GM04503 (cell line): Measurements from ENCODE around the gene POLD3.
A peak's percentile ranks its signal among the peaks of the same experiment; 100 is the strongest.
"Not testable (repeated sequence)": the region's sequence is repeated elsewhere in the genome, so short reads cannot be mapped to it uniquely, and the experiment has no call there.

Source experiments
- DNase-seq: peaks from one replicate; pipeline ENCODE4 v3.0.0-alpha.2; 2012; ENCODE audit warnings: low read depth

The POLD3 gene

DNA sequence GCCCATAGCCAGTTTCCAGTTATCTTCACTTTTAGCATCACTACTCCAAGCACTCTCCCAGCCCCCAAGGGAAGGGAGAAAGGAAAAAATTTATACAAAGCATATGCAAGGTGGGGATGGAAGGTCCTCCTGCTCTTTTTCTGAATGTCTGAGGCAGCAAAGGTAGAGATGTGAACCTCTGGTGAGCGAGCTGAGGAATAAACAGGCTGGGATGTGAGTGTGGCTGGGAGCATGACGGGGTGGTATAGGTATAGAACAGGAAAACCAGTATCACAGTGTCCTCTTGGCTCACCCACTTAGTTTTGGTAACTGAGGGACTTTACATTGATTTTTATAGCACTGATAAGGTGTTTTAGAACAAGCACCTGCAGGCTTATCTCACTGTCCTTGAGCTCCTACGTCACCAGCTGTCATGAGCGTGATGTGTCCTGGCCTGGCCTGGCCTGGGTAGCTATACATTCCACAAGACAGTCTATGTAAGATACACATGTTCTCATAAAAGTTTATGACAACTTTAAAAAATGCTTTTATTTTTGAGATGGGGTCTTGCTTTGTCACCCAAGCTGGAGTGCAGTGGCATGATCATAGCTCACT lies 10.3 kb upstream of the POLD3 start:
- DNase-seq, result no peak

DNA sequence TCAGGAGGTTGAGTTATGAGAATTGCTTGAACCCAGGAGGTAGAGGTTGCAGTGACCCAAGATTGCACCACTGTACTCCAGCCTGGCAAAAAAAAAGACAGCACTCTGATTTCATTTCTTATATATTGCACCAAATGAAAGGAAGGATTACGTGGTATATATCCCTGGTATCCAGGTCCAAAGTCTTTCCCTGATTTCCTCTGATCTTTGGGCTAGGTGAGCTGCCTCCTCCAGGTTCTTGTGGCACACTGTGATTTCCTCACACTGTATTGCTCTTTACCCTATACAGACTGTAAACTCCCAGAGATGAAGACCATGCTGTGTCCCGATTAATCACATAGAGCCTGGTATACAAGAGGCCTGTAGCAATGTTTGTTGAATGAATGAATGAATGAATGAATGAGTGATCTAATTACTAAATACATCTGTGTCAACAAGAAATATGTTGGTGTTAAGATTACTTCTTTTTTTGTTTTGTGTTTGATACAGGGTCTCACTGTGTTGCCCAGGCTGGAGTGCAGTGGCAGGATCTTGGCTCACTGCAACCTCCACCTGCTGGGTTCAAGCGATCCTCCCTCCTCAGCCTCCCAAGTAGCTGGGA lies 9.3 kb upstream of the POLD3 start:
- no peak for DNase-seq

DNA sequence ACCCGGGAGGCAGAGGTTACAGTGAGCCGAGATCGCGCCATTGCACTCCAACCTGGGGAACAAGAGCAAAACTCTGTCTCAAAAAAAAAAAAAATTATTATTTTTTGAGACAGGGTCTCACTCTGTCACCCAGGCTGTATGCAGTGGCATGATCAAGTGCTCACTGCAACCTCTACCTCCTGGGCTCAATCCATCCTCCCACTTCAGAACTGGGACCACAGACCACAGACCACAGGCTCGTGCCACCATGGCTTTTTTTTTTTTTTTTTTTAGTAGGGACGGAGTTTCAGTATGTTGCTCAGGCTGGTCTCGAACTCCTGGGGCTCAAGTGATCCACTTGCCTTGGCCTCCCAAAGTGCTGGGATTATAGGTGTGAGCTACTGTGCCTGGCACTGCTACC lies 1.9 kb upstream of the POLD3 start:
- not testable (repeated sequence) for DNase-seq

DNA sequence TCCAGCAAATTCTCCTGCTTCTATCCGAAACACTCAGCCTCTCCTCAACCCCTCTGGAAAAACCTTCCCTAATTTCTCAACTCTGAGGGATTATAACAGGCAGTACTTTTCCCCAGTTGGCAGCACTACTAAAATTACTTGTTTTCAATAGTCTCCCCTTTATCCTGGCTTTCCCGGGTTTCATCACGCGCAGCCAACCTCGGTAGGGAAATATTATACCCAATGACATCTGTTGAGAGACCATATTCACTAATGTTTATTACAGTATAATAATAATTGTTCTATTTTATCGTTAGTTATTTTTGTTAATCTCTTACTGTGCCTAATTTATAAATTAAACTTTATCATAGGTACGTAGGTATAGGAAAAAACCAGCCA lies 330 bp upstream of the POLD3 start:
- DNase-seq, result no peak

DNA sequence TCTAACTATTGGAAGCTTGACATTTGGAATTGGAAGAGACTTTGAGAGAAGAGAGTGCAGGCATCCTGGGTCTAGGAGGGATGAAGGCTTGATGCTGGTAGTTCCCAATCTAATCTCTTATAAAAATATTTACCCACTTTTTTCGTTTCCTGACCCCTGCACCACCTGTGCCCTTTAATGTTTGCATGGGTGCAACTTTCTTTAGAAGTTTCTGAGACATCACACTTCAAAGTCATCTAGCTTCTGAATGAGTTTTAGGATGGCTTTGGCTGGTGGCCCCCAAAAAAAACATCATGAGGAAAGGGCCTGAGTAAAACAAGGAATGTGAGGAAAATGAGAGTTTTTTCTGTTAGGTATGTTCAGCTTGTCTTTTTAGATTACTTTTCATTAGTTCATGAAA lies 1.1 kb downstream of the POLD3 start:
- DNase-seq, result no peak

DNA sequence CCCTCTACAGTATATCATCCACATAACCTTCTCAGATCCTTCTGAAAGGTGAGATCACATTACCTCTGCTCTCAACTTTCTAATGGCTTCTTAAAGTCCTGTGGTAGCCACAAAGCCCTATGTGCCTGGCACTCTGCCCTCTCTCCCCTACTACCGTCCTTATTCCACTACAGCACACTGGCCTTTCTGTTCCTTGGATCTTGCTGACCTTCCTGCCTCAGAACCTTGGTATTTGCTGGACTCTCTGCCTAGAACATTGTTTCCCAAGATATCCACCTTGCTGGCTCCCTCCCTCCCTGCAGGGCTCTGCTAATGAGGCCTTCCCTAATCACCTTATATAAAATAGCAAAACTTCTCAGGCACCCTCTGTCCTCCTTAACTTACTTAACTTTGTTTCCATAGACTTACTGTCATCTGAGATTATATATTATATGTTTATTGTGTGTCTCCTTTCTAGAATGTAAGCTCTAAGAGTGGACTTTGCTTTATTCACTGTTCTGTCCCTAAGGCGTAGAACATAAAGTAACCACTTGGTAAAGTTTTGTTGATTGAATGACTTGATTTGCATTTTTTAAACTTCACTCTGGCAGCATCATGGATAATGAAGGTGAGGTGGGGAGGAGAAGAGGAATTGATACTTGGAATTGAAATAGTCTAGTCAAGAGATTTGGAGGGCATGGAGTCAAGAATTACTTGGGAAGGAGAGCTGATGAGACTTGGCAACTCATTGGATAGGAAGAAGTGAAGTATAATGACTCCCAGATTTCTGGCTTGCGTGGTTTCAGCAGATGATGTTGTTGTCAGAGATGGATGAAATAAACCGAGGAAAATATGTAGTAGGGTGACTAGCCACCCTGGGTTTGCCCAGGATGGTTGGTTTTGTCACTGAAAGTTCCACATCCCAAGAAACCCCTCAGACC lies 10.5 kb downstream of the POLD3 start:
- DNase-seq, result no peak

DNA sequence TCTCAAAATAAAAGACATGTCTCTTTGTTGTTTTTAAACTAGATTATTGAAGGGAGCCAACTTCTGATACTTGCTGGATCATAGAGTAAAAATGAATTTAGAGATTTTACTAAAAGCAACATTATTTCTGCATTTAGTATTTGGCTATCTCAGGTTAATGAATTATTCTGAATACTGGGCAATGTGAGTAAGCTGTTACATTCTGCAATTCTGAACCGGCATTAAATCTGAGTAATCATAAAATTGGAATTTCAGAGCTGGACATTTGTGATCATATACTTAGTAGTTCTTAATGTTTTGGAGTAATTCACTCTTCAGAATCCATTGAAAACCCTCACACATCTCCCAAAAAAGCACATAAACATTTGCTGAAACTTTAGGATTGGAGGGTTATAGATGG lies 11.5 kb downstream of the POLD3 start:
- no peak for DNase-seq

DNA sequence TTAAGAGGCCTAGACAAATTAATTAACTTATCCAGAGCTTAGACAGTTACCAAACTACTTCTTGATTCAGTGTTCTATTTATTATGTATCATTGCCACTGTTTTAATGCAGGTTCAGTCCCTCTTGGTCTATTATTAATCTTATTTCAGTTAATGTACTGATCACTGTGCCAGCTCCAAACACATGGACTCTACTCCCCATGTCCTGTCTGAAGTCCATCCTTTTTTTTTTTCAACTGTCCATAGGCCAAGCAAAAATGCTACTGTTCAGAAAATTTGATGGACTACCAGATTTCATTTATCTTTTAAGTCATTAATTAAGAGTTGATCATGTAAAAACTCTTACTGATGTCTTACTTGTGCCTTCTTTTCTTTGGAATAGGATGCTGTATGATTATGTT lies 11.9 kb downstream of the POLD3 start:
- no peak for DNase-seq

DNA sequence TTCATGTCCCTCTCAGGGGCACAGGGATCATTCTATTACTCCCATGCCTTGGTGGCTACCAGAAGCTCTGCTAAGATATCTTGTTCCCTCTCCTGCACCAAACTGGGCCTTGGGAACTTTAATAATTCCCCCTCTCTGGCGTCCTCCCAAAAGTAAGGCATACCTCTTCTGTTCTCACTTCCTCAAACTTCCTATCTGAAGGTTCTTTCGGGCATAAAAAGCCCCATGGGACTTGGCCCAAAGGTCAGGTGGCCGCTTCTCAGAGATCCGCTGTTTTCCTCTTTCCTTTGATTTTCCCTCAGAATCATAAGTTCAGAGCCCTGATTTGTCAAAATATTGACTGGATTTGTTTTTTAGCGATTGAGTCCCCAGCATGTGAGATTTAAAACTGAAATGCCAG lies 13.0 kb downstream of the POLD3 start:
- DNase-seq, result no peak

DNA sequence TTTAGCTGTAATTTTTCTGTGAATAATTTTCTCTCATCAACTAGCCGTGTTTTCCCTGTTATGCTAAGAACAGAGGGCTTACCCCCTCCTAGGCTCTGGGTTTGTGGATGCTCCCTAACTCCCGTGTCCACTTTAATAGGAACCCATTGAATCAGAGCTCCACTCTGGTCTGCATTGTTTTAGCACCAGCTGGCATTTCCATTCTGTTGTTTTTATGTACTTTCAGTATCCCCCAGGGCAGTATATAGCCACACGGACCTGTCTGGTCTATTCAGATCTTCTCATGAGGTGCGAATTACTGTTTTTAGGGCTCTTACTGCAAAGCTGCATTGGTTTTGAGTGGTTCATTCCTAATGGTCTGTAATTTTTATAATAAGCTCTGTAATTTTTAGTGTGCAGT lies 16.0 kb downstream of the POLD3 start:
- no peak for DNase-seq

DNA sequence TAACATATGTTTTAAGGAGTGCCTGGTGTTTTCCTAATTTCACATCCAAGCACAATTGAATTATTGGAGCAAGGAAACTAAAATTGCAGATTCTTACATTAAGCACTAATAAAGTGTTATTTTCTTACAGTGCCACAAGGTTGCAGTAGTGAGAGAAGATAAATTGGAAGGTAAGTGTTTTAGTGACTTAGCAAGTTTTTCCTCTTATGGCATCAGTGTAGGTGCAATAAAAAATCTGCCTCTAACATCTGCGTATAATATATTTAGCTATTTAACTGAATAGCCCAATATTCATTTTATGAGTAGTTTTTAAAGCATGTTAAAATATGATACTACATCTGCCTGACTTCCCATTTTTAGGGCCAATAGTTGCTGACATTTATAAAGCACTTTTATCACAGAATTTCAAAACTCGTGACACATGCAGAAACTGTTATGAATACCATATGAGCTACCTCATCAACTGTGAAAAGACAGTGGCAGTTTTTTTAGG lies 19.0 kb downstream of the POLD3 start:
- DNase-seq, result peak; percentile 76

DNA sequence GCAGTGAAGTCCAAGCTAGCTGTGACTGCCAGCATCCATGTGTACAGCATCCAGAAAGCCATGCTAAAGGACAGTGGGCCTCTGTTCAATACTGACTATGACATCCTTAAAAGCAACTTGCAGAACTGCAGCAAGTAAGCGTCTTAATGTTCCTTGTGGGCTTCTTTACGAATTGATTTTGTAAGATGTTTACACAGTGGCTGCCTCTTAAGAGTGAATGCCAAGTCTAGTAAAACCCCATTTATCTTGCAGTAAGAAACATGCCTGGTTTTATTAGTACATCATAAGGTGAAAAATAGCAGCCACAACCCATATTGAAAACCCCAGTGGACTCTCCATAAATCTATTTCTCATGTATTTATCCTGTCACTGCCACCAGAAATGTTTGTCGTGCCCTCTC lies 20.5 kb downstream of the POLD3 start:
- DNase-seq, result no peak

DNA sequence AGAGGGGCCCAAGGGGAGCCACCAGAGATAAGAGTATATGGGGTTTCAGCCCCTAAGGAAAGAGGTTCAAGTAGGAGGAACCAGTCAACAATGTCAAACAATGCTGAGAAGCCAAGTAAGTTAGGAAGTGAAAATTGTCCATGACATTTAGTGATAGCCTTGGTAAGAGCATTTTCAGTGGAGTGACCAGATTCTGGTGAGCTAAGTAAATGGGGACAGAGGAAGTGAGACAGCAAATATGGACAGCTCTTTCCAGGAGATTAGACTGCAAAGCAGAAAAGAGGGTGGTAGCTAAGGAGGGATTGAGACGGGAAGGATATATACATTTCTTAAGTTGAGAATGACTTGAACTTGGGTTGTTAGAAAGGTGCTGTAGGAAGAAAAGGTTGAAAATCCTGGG lies 22.9 kb downstream of the POLD3 start:
- no peak for DNase-seq

DNA sequence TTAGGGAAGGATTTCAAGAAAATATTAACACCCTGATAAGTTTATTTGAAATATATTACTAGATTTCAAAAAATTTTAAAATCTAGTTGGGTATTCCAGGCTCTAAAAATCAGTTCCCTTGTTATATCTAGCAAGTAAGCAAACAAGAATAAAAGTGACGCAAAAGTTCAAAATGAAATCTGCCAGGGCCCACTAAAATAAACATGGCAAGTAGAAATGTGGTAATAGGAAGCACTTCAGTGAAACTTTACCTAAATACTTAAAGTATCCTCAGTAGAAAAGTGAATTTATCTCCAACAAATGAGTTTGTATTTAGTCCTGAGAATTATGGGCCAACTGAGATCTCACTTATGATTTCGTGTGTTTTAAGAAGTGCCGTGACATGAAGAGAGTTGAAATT lies 23.6 kb downstream of the POLD3 start:
- no peak for DNase-seq

DNA sequence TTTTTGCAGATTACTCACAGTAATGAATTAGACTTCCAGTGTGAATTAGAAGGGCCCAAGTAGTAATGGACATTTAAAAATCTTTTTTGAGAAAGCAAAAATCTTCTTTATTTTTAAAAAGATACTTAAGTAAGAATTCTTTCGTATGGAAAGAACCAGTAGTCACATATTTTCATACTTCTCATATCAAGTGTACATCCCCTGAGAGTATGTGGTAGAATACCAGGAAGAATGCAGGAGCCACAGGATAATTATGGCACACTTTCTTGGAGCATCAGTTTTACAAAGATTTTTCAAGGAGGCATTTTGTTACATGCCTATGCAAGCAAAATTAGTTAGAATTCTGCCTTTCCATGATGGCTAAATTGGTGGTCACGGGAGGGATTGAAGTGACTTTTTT lies 28.1 kb downstream of the POLD3 start:
- no peak for DNase-seq

DNA sequence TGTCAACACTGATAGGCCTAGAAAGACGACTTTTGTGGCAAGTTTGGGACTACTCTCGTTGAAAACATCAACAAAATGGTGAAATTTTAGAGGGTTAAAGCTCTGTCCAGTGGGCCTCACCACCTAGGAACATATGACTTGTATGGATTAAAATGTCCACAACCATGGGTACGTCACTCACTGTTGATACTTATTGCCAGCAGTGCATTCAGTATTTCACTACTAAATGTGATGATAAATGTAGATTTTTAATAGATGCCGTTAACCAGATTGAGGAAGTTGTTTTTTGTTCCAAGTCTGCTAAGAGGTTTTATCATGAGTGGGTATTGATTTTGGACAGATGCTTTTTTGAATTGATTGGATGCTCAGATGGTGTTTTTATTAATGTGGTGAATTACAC lies 33.7 kb downstream of the POLD3 start:
- DNase-seq, result no peak

DNA sequence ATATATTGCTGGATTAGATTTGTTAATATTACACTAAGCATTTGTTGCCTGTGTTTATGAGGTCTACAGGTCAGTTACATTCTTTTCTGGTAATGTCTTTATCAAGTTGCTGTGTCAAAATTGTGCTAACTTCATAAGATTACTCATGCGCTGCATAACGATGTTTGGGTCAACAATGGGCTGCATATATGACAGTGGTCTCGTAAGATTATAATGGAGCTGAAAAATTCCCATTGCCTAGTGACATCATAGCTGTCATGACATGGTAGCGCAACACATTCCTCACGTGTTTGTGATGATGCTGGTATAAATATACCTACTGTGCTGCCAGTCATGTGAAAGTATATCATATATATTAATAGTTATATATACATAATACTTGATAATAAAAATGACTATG lies 34.2 kb downstream of the POLD3 start:
- no peak for DNase-seq

DNA sequence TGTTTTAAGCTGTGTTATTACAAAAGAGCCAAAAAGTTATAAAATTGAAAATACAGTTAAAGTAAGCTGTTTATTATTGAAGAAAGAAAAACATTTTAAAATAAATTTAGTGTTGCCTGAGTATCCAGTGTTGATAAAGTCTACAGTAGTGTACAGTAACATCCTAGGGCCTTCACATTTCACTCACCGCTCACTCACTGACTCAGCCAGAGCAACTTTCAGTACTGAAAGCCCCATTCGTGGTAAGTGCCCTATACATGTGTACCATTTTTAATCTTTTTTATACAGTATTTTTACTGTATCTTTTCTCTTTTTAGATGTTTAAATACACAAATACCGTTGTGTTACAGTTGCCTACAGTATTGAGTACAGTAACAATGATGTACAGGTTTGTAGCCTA lies 35.0 kb downstream of the POLD3 start:
- no peak for DNase-seq

DNA sequence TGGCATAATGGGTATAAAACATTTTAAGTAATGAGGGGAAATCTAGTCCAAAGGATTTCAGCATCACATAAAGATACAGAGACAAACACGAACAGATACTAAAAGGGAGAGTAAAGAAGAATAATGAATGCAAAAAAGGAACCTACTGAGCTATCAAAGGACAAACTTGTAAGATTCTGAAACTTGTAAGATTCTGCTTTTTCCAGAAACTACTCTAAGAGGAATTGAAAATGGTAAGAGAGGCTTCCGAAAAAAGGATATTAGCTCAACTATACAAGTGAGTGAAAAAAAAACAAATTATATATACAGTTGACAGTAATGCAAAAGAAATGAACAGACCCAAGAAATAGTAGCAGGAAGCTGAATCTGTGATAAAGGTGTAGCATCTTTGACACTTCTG lies 37.7 kb downstream of the POLD3 start:
- no peak for DNase-seq

DNA sequence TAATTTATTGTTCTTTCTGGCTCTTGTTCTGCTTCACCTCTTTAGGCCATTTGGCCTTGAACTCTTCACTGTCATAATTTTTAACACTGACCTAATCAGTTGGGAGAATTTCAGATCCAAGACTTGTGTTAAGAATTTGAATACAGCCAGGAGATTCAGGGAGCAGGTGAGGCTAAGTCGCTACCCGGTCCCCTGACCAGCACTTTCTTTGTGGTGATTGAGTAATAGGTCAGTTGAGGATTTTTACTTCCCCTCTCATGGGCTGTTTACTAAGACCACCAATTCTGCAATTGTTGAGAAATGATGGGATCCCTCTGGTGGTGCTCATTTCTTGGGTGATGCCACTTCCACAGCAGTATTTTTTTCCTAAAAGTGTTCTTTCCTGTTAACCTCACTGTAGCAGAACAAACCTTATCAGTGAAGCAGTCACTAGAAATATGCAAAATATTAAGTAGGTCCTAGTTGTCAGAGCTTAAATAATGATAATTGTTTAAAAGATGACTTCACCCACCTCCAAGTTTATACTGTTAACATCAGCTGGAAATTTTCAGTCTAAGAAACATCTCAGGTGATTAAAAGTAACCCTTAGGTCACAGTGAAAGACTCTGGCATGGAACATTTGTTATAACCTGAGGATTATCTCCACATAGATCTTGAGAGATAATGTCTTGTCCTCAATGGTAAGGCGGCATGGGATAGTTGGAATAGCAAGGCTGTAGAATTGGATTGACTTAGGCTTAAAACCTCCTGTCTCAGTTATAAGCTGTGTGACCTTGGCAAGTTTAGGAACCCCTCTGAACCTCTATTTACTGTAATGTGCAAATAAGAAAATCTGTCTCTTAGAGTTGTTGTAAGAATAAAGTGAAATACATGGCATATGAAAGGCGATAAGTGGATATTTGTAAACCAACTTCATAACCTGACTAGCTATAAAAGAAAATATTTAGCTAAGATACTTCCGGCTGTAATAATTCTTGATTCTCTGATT lies 41.3 kb downstream of the POLD3 start:
- DNase-seq, result no peak

DNA sequence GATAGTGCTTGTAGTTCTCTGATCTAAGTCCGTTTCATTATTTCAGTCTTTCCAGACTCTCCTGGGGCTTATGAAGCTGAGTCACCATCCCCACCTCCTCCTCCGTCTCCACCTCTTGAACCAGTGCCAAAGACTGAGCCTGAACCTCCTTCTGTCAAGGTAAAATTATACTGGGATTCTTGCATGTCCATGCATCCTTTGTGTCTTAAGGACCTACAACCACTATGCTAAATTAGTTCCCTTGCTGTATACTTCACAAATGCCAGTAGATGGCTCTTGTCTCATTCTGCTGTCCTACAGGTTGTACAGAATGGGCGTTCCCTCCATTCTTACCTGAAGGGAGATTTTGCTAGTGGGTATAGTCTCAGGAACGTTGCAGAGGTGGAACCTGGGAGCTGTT lies 42.2 kb downstream of the POLD3 start:
- DNase-seq, result no peak

DNA sequence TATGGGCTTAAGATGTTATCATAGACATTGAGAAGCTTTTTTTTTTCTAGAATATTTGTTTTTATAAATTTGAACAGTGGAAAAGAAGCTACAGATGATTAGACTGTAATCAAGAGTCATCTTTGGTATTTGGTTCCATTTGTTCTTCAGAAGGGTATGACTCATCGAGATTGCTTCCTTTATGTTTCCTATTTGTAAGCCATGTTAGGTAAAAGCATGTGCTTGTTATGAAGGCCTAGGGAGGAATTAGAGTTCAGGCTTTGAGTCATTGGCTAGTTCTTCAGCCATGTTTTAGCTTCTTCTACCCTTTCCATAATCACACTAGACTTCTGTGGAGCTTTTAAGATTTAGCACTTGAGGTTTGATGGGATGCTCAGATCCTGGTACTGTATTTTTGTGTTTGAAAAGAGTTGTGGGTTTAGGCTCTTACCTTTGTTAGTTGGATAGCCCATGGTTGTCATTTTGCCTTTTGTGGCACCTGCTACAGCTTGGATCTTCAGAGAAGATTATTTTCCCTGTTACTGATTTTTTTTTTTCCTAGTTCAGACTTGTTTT lies 44.3 kb downstream of the POLD3 start:
- DNase-seq, result peak; percentile 65
